Measurements from ENCODE around the gene TMEM45B.
"Not testable (repeated sequence)": the region's sequence is repeated elsewhere in the genome, so short reads cannot be mapped to it uniquely, and the experiment has no call there.

The TMEM45B gene

DNA sequence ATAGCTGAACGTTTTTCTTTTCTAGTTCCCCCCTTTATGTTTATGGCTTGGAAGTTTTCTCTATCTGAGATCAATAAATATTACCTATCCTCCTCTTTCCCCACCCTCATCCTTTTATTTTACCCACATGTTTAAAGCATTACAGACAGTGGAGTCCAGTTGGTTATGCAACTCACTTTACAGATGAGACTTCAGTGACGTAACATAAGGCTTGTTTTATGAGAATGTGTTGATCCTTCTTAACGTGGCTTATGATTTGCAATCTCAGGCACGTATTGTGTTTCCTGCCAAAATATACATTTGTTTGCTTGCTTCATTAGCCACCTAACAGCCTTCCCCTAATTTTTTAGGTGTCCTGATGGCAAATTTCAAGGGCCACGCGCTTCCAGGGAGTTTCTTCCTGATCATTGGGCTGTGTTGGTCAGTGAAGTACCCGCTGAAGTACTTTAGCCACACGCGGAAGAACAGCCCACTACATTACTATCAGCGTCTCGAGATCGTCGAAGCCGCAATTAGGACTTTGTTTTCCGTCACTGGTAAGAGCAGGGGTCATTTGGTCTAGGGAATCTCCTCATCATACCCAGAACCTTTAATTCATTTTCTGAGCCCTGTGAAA lies 36.6 kb downstream of the TMEM45B start:
- no peak for DNase-seq (ENCODE audit: low spot score)

DNA sequence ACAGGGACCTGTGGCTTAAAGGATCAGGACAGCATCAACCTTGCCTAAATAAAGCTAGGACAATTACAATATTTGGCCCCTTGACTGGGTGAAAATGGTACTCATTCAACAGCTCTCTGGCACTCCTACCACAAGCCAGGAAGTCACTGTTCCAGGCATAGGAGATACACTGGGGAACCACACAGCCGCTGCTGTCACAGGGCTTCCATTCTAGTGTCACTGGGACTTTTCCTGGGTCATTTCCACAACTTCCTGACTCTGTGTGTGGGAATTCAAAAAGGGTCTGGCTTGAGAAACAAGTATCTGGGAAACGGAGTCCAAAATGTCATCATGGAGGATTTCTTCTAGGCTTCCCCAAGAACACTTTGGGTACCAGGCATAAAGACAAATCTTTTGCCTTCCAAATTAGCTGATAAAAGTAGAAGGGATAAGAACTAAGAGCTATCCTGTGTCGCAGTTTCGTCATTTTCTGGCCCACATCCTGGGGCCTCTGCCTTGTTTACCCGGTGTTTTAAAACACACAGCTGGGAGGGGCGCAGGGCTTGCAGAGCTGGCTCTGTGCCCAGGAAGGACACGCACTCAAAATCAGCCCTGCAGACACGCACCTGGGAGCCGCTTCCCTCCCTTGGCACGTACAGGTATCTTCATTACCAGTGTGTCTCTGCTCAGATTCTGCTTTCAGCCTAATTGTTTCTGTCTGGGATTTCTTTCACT lies 38.0 kb downstream of the TMEM45B start:
- no peak for DNase-seq (ENCODE audit: low spot score)

DNA sequence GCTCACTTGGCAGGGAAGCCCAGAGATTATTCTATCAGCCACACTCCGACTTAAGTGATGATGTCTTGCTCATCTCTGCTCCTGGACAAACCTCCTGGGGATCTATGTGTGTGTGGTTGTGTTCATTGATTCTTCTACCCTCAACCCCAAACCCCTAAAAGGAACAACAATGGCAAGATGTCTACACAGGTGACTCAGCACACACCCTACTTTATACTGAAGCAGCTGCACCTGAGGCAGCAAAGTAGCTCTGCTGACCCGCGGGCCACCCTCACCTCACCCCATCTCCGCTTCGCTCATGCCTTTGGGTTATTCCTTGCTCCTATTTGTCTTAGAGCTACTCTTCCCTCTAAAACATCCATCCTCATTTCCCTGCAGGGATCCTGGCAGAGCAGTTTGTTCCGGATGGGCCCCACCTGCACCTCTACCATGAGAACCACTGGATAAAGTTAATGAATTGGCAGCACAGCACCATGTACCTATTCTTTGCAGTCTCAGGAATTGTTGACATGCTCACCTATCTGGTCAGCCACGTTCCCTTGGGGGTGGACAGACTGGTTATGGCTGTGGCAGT lies 38.7 kb downstream of the TMEM45B start:
- DNase-seq (ENCODE audit: low spot score) = no peak

DNA sequence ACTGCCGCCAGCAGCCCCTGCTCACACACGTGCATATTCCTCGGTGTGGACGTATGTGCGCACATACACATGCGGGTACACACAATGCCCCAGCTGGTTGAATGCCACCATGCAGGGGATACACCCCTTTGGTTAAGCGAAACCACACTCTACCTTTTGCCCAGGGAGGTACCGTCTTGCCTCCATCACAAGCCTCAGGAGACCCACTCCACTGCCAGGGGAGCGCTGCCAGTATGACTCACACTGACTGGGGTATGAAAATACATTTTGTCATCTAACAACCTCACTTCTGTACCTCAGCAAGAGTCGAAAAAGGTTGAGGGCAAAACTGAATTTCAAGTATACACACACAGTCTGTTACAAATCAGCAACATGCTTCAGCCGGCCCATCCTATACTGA lies 39.4 kb downstream of the TMEM45B start:
- DNase-seq (ENCODE audit: low spot score) = no peak

DNA sequence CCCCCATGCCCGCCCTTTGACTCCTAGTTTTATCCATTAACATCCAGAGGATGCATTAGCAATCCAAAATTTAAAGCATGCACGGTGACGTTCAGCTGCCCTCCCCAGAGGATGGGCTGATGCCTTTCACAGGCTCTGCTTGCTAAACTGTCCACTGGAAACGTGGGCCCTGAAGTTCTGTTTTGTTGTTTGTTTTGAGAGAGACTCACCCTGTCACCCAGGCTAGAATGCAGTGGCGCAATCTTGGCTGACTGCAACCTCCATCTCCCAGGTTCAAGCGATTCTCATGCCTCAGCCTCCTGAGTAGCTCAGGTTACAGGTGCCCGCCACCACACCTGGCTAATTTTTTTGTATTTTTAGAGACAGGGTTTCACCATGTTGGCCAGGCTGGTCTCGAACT lies 40.4 kb downstream of the TMEM45B start:
- DNase-seq (ENCODE audit: low spot score) = no peak

DNA sequence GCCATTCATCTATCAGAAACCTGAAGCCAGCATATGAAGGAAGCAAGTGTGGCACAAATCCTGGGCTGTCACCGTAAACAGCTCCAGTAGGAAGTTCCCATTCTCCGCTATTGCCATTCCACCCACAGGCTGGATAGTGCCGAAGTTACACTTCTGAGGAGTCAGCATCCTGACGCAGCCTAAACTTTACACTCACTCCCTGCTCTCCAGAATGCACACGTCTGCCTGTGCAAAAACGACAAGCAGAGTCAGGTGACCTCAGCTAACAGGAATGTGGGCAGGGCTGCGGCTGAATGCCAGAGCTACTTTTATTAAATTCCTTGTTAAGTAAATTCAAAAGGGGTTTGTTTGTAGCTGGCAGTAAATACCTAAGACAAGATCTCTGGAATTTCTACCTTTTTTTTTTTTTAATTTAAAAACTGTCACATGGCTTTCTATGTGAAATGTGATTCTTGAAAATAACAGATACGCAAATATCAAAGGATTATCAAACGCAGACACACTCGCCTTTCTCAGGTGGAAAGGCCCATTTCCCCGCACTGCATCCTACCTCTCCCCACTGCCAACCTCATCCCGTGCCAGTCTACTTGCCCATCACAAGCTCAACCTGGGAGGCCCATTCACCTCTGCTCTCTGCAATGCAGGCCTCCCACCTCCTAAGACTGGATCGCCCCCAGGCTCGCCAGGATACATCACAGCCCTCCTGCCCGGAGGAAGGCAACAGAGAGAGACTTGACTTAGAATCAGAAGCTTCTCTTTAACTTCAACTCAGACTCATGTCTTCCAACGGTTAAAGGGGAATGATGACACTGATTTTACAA lies 46.3 kb downstream of the TMEM45B start:
- peak; percentile 13 for DNase-seq (ENCODE audit: low spot score)

DNA sequence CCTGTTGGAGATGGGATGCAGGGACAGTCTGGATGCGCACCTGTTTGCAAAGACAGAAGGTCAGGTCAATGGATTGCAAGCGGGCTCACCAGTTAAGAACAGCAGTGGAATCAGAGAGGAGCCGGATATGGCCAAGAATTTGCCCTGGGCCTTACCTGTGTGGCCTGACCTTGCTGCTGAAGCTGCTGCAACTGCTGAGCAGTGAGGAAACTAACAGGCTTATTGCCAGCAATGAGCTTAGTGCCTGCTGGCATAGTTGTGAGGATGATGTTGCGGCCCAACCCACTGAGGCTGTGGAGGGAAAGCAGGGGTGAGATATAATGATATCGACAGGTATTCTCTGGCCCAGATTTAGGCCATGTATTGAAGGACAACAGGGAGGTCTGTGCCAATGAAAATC lies 49.2 kb downstream of the TMEM45B start:
- no peak for DNase-seq (ENCODE audit: low spot score)

DNA sequence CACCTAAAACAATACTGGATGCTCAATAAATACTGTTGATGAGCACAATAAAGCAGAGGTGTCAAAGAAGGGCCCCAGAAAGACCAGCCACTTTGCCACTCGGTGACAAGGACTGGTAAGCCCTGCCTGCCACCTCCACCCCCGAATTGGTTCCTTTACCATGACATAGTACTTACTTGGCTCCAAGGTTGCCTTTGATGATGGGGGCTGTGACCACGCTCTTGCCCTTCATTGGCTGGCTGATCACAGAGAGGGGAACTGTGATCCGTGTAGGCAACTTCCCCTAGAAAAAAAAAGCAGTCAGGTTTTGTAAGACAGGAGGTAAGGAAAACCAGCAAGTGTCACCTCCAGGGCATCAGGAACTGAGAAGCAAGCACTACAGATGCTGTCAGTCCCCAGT lies 50.1 kb downstream of the TMEM45B start:
- no peak for DNase-seq (ENCODE audit: low spot score)

DNA sequence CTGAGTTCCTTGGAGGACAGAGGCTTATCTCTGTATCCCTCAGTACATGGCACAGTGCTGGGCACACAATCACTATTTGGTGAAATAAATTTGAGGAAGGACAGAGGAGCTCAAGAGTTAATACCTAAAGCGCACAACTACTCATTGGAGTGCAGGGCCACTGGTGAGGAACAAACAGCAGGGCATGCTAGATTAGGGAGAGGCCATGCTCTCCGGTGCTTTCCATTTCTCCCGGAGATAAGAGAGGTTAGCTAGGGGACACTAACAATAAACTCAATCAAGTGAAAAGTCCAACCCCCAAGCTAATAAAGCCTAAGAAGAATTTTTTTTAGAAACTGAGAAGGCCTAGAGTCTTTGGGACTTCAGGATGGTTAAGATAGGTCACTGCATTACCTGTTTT lies 50.7 kb downstream of the TMEM45B start:
- no peak for DNase-seq (ENCODE audit: low spot score)

DNA sequence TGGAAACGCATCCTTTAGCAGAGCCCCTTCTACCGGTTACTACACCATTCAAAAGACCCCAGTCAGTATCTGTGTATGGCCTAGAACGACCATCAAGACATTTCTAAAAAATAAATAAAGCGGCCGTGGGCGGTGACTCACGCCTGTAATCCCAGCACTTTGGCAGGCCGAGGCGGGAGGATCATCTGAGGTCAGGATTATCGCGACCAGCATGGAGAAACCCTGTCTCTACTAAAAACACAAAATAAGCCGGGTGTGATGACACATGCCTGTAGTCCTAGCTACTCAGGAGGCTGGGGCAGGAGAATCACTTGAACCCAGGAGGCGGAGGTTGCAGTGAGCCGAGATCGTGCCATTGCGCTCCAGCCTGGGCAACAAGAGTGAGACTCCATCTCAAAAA lies 53.0 kb downstream of the TMEM45B start:
- not testable (repeated sequence) for DNase-seq (ENCODE audit: low spot score)

DNA sequence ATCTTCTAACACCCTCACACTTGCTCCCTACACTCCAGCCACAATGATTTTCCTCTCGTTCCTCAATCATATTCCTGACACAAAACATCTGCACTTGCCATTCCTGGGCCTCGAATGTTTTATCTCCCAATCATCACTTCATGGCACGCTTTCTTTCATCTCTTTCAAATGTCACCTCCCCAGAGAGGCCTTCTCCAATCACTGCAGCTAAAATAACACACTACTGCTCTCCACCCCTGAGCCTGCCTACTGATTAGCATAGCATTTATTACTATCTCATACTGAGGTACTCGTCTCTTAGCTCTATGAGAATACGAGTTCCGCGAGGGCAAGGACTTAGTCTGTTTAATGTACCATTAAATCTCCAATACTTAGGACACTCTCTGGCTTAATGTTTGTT lies 56.3 kb downstream of the TMEM45B start:
- no peak for DNase-seq (ENCODE audit: low spot score)

DNA sequence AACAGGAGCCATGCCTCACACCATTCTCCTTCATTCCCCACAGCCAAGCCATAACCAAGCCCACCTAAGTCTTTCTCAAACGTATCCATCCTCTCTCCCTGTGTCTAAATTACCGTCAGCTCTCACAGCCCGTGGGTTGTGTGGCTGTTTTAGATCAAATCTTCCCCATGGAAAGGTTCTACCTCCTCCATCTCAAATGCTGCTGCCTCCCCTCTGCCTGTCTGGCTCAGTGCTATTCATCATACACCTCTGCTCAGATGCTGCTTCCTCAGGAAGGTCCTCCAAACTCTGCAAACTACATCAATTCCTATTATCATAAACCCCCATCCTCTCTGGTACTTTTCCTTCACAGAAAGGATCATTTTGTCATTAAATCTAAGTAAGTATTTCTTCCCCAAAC lies 64.7 kb downstream of the TMEM45B start:
- peak; percentile 20 for DNase-seq (ENCODE audit: low spot score)

DNA sequence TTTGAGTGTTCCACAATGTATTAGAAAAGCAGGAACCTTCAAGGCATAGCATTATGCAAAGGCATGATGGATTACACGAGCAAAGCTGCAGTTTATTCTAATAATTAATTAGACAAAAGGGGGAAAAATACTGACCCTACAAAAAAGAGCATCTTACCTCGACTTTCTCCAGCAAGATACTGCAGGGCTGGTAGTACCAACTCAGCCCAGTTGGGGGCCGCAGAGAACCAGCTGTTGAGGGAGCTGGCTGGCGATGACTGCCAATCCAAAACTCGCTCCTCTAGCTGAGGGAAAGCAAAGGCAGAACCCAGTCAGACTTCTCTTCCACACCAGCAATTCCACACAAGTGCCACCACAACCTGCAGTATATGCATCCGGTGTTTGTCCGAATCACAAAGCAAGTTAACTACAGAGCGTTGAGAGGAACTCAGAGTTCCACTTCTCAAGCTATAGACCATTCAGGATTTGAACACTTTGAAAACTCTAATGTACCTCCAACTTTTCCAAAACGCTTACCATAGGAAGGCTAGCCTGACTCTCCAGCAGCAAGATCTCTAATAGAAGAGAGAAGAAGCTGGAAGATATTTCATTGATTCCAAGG lies 66.0 kb downstream of the TMEM45B start:
- no peak for DNase-seq (ENCODE audit: low spot score)

DNA sequence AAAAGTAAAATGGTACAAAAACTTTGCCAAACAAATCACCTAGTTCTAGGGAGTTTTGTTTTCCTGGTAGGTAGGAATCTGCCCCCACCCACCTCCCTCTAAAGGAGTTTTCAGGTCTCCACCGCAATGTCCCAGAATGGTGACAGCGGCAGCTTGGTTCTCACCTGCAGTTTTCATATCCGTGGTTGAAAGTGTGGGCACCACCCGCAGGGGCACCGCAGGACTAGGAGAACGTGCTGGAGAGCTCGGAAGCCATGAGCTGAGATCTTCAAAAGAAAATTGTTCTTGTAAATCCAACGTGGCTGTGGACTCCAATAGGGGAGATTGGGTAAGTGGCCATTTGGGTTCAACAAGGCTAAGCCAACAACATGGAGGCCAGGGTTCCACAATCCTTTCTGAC lies 68.9 kb downstream of the TMEM45B start:
- DNase-seq (ENCODE audit: low spot score) = no peak

DNA sequence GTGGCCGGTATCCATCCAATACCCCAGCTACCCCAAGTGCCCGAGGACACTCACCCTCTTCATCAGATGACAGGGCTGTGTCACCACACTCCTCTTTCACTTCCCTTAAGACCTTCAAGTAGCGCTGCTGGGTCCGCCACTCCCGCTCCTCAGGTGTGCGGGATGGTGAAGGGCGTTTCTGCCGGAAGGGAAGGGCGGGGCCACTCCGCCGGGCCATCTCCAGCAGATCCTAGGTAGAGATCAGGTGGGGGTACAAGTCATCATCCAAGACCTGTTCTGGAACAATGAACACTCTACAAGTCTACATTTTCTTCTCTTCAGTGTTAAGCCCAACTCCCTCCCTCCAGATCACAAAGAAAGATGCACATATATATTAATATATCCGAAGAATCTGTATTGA lies 69.7 kb downstream of the TMEM45B start:
- DNase-seq (ENCODE audit: low spot score) = no peak

DNA sequence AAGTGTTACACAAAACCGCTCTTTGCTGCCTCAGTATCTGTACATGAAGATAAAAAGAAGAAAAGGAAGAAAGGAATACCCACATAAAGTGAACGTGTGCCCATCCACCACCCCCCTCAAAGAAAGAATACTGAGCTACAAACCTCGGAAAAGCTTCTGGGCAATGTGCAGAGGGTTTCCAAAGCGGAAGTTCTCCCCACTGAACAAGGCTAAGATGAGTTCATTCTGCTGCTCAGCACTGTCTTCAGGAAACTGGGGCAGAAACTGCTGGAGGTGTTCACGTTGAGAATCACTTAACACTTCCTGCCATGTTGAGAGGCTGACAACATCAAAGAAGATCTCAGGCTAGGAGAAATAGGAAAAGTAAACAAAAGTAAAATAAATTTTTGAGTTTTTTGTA lies 72.8 kb downstream of the TMEM45B start:
- DNase-seq (ENCODE audit: low spot score) = no peak

DNA sequence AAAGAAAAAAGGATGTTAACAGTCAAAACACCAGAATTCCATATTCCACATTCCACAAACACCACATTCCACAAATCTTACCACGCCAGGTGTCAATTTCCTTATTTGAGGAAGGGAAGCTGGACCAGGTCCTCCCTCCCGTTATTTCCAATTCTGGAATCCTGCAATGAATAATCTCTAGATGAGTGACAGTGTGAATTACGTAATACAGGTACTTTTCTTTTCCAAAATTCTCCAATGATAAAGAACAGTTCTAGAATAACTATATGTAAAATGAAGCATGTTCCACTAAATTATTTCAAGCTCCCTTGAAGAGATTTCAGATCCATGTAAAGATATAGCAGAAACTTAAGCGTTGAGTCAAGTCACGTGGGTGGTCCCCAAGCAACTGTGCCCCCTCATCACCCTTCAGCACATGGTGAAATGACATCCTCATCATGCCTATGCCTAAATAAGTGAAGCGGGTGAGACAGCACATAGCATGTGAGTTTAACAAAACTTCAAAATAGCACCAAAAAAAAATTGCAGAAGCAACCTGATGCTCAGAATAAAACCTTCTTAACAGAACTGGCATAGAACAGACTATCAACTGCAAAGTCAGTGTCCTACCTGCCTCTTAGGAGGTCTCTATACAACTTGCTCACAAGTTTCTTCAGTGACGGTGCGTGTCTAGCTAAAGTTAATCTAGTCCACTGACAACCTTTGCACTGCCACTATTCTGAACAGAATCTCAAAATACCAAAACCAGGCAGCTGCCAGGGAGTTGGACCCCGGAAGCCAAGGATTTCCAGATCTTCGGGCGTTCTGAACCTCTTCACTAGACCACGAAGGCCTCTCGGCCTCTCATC lies 78.9 kb downstream of the TMEM45B start:
- DNase-seq (ENCODE audit: low spot score) = peak; percentile 28

DNA sequence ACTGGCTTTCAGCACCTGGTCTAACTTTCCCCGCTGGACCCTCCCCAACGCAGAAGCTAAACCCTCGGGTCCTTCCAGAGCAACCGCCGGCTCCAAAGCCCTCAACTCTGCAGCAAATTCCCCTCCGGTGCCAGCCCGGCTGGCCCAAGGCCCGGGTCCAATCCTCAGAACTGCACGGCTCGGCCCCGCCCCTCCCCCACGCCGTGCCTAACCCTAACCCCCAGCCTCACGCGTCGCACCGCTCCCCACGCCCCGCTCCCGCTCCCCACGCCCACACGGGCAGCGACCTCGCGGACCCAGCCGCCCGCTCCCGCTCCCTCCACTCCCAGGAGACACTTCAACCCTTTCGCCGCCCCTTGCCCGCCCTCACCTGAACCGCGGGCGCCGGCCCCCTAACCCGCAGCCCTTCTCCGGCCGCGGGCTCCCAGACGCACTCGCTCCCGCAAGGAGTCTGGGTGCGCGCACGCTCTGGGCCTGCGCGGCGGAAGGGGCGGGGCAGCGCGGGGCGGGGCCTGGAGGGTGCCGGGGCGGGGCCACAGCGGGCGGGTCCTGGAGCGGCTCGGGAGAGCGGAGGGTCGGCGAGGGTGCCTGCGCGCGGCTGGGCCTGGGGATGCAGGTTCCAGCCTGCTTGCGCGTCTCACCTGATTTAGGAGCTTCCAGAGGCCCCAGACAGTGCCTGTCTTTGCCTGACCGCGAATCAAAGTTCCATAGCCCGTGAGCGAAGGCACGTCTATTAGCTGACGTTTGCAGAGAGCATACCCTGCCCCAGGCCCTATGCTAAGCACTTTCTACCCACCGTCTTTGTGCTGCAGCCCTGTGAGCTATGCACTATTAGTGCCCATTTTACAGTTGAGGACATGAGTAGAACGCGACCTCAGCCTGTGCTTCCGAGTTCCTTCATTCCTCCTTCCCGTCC lies 79.7 kb downstream of the TMEM45B start, which contains the start of gene NFRKB:
Gene NFRKB, minus strand, starts transcription at position 453 of the 916 bp plus-strand sequence. CDS start 2,729 bp downstream, outside the sequence.
- peak; percentile 83 for DNase-seq (ENCODE audit: low spot score)

DNA sequence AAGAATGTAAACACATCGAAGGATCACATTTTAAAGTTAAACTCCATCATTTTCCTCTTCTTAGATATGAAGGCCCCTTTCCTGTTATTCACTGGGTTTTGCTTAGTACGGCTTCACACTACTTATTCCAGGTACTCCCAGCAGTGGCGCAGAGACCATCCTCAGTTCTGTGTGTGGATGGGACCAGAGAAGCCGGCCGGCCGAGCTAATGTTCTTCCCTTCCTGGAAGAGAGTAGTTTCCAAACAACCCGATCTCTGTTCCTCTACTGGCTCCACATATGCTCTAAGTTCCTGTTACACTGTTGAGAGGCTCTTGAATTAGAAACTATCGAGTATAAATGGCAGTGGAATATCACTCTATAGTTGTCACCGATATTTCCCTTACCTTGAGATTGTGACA lies 80.4 kb downstream of the TMEM45B start:
- no peak for DNase-seq (ENCODE audit: low spot score)

DNA sequence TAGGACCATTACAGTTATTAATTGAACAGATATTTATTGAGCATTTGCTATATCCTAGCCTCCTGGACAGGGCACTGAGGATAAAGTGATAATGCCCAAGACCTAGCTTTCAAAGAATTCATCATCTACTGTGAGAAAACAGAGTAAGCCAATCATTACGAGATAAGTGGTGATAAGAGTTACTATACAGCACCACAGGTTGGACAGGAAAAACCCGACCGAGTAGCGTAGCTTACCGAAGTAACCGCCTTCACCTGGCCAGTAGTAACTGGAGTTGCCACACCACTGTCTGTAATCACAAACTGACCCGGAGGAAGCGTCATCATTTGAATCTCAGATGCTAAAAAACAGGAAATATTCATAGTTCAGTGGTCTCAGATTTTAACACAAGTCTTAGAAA lies 89.8 kb downstream of the TMEM45B start:
- DNase-seq (ENCODE audit: low spot score) = no peak

Measured in putamen (tissue), 1 donor.